NCI-H446 (cell line): ENCODE results near the gene MRPS27.
"Not testable (repeated sequence)": the region's sequence is repeated elsewhere in the genome, so short reads cannot be mapped to it uniquely, and the experiment has no call there.

Experiments
- DNase-seq, 2 experiments: peaks; one replicate each; lab custom pipeline; 2025; lab: John Stamatoyannopoulos, UW

Gene MRPS27

DNA sequence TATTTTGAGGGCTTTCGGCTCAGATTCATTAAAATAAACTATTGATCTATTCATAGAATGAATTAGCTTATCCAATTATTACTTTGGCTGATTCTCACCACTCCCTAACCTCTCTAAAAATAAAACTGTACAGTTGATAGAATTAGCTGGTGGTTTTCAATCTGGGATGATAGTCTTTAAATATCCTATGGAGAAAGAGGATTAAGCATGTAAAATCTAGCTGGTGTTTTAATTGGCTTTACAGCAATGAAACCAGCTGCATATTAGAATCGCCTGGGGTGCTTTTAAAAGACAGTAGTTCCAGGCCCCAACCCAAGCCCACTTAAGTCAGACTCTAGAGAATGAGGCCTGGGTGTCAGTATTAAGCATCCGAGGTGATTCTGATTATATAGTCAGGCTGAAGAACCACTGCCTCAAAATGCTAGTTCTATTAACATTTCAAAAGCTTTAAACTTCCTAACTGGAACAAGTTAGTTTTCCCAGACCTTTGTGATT is 117.7 kb downstream of the MRPS27 start:
- DNase-seq: no peak

DNA sequence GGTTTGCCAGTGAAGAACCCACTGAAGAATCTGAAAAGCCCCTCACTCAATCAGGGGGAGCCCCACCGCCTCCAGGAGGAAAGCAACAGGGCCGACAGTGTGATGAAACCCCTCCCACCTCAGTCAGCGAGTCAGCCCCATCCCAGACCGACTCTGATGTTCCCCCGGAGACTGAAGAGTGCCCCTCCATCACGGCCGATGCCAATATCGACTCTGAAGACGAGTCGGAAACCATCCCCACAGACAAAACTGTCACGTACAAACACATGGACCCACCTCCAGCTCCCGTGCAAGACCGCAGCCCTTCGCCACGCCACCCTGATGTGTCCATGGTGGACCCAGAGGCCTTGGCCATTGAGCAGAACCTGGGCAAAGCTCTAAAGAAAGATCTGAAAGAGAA is 120.4 kb downstream of the MRPS27 start:
- no peak for DNase-seq

DNA sequence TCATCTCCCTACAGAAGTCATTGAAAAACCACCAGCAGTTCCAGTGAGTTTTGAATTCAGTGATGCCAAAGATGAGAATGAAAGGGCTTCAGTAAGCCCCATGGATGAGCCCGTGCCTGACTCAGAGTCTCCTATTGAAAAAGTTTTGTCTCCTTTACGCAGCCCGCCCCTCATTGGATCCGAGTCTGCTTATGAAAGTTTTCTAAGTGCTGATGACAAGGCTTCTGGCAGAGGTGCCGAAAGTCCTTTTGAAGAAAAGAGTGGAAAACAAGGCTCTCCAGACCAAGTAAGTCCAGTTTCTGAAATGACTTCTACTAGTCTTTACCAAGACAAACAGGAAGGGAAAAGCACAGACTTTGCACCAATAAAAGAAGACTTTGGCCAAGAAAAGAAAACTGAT is 122.6 kb downstream of the MRPS27 start:
- no peak for DNase-seq

DNA sequence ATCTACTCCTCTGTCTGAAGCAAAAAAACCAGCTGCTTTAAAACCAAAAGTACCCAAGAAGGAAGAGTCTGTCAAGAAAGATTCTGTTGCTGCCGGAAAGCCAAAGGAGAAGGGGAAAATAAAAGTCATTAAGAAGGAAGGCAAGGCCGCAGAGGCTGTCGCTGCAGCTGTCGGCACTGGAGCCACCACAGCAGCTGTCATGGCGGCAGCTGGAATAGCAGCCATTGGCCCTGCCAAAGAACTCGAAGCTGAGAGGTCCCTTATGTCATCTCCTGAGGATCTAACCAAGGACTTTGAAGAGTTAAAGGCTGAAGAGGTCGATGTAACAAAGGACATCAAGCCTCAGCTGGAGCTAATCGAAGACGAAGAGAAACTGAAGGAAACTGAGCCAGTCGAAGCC is 124.5 kb downstream of the MRPS27 start:
- no peak for DNase-seq

DNA sequence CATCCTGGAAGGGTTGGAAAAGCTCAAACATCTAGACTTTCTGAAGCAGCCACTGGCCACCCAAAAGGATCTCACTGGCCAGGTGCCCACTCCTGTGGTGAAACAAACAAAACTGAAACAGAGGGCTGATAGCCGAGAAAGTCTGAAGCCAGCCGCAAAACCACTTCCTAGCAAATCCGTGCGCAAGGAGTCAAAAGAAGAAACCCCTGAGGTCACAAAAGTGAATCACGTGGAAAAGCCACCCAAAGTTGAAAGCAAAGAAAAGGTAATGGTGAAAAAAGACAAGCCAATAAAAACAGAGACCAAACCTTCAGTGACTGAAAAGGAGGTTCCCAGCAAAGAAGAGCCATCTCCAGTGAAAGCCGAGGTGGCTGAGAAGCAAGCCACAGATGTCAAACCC is 125.2 kb downstream of the MRPS27 start:
- DNase-seq: no peak

DNA sequence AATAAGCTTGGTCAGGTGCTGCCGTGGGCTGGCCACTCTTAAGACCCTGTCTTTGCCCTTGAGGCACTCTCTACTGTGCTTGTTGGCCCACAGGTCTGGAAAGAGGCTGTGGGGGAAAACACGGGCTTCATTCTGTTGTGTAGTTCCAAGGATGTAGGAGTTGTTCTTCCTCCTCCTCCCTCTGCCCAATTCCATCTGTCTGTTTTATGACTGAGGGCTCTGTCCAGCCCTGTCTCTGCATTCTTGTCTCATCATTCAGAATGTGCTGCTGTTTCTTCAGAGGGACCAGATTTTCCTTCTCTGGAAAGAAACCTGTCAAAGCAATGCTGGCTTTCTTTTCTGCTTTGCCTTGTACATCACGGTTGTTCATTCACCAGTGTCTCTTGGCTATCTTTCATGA is 128.6 kb downstream of the MRPS27 start:
- DNase-seq: no peak

DNA sequence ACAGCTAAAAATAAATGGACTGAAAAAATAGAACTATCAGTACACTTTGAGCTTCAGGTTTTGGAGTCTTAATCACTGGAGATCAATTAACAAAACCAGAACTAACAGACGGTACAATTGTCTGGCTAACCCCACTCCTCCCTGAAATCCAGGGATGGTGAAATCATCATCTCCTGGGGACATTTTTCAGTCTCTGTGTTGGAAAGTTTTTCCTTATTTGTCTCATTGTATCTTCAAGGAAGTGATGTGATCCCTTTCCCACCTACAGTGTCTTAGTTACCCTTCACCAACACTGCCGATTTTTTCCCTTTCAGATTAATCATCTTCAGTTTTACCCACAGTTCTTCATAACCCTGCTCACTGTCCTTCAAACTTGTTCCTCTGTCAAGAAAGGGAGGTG is 130.9 kb downstream of the MRPS27 start:
- no peak for DNase-seq

DNA sequence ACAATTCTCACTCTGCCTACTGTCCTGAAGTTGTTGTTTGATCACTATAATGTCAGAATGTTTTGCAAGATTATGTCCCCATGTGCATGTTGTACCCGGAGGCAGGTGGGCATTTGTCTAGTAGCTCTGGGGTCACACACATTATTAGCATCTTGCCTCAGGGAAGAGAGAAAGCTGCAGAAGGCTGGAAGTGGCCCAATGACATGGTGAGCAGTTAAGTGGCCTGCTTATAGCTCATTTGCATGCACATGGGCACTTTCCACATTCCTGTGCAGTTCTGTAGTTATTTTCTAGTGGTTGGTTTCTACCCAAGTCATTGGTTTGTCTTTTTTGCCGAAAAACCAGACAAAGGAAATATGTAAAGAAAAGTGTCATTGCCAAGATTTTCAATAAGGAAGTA is 131.9 kb downstream of the MRPS27 start:
- no peak for DNase-seq

DNA sequence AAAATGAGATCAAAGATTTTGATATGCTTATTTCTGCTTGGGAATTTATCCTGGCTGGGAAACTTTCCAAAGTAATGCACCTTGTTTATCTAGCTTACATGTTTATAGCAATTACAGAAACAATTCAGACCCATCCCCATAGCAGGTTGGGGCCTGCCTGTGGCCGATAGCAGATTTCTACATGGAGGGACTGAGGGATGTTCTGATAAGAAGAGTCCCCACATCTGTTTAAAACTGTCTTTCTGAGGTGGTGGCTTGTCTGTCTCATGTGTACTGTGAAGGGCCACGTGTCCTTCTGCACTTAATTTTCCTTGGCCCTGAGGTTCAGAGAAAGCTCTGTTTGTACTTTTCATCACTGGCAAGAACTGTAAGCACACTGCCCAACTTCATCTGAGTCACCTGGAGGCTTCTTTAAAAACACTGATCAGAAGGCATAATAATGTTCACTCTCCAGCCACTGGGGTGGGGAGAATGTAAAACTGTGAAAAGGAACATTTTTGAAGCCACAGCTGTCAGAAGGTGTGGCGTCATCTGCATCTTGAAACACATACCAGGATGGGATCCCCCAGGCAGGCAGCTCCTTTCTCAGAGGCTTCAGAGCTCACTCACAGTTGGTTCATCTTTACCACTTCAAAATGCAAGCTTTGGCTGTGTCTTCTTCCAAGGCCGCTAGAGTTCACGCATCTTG is 132.5 kb downstream of the MRPS27 start:
- no peak for DNase-seq

DNA sequence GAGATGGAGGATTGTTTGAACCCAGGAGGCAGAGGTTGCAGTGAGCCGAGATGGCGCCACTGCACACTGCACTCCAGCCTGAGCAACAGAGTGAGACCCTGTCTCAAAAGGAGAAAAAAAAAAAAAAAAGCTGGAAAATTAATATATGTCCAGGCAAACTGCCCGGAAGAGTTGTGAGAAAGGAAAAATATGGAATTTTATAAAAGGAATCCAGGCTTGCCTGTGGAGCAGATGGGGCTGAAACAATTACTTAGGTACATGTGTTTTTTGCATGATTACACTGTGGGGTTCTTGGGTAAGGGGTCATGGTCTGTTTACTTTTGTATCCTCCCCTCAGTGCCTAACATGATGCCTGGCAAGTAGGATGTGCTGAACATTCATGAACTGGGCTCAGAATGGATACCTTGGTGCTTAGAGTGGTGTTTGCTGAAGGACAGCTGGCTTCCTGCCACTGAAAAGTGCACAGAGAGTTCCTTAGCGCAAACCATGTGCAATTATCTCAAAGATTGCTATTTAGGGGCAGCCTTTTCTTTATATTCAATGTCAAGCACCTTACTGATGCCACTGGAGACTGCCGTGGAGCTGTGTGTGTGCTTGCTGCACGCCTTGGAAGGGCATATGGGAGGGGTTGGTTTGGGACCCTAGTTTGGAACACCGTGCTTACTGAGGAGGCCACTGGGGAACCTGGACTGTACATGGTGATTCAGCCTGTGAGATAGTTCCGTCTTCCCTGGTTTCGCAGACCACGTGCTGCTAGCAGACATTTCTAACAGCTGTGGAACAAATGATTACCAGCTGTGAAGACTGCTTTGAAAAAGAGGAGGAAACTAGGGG is 134.3 kb downstream of the MRPS27 start:
- DNase-seq: no peak

DNA sequence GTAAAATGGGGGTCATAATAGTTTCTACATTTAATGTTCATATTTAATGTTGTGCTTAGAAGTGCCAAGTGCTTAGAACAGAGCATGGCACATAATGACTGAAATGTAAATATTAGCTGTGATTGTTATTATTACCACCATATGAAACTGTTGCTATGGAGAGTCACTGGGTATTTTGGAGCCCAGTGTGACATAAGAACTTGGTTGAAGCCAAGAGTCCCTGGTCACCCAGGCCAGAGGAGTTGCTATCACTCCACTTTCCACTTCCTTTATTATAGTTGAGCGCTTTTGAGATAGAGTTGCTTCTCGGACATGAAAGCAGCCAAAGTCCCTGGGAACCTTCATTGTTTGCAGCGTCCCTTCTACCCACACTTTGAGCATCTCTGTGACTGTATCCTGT is 135.6 kb downstream of the MRPS27 start:
- no peak for DNase-seq

DNA sequence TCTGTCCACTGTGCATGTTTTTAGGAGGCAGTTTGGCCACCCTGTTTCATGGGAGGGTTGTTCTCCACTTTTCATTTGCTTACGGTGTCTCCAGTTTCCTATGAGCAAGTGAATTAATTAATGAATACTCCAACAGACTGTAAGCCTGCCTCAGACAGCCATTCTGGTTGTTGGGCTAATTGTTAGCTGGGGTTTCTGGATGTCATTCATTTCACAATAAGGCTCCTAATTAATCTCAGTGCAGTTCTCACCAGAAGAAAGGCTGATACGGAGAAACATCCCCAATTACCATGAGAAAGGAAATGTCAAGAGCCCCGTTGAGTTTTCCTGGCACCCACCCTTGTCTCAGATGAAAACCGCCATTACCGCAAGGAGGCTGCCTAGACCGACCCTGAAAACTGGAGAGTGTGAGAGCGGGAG is 136.9 kb downstream of the MRPS27 start:
- no peak for DNase-seq

DNA sequence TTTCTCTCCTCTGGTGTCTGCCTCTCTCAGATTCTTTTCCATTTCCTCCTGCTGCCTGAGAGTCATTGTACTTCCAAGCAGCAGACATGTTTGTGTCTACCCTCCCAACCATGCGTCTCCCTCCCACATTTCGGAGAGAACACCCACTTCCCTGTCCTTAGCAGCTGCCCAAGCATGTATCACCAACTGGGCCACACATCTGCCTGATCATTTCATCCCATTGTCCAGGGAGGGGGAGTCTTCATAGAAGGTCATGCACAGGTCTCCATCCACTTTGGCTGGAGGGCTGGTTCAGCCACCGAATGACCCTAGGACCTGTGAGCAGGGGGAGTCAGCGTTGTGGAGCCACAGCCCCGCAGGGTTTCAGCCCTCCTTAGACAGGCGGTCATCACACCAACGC is 137.4 kb downstream of the MRPS27 start:
- DNase-seq: no peak

DNA sequence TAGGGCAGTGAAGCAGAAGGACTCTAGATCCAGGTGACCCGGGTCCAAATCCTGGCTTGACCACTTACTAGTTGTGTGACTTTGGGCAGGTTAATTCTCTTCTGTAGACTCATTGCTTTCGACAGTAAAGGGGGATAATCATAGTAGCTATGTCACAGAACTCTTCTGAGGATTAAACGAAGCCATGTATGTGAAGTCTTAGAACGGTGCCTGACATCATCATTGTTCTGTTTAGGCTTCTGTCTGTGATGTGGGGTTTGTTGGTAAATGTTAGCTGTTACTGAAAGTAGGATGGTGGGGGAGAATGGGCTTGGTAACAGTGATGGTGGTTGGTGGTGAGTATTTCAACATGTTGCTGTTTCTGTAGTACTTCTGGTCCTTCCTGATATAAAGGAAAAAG is 139.1 kb downstream of the MRPS27 start:
- DNase-seq: no peak

DNA sequence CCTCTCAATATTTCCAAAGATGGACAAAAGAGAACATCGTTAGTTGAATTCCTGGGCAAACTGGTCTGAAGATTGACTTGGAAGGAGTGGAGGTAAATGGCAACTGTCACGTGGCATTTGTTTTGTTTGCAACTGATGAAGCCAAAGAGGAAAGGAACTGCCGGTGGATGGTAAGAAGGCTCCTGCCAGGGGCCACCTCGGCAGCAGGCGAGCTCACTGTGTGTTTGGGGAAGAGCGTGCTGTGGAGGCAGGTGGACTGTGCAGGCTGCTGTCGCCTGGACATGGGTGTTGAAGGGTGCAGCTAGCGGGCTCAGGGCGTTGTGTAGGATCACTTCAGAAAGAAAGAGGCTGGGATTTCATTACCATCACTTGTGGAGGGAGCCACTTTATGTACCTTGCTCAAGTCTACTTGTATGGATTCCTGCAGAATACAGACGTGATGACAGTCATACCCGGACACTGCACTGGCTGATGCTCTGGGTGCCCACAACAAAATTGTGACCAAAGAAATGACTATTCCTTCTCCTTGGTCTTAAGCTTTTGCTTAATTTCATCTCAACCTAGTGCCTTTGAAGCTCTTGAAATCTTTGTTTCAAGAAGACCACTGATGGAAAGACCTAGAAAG is 140.1 kb downstream of the MRPS27 start:
- peak in 1 of 2 experiments; percentile 59 for DNase-seq

DNA sequence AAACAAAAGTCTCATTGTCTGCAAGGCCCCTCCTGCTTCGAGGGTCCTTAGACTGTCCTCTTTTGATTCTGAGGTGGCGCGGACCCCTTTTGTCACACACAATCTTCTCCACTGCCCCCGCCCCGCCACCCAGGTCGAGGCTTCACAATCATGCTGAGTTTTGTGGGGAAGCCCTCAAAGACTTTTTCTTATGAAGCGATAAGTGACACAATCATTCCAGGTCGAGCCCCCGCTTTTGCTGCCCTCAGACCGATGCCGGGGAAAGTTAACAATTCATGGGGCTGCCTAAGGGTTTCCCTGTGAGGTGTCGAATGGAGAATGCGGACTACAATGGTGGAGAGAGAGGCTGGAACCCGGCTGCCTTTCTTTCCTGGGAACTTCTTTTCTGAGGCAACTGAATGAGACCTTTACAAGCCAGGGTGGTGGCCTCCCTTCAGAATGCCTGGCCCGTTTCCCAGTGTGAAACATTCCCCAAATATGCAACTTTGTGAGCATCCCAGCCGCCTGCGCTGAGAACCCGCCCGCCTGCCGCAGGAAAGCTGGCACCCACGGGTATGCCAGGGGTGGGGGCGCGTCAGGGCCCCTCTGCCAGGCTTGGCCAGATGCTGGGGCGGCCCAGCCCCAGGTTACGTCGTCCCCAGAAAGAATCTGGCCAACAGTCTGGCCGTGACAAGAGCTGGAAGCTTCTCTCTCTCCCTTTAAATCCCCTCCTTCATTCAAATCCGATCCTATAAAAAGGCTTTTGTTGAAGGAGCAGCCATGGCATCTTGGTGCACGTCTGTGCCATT is 140.8 kb downstream of the MRPS27 start:
- peak; percentile 32 to 77 for DNase-seq

DNA sequence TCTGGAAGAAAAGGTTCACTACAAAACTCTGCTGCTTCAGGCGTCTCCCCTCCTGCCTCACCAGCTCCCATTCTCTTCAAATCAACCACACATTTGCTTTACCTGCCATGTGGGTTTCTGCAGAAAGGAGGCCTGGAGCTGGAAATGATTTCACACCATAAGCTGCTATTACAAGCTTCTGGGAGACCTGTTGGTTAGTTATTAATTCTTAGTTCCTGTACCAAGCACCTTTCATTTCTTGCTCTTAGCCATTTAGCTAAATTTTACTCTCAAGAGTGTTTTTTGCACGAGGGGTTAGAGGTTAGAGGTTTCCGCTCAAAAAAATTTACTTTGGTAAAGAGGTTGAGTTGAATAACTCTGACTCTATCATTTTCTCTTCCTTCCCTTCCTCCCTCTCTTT is 142.5 kb downstream of the MRPS27 start:
- DNase-seq: no peak

DNA sequence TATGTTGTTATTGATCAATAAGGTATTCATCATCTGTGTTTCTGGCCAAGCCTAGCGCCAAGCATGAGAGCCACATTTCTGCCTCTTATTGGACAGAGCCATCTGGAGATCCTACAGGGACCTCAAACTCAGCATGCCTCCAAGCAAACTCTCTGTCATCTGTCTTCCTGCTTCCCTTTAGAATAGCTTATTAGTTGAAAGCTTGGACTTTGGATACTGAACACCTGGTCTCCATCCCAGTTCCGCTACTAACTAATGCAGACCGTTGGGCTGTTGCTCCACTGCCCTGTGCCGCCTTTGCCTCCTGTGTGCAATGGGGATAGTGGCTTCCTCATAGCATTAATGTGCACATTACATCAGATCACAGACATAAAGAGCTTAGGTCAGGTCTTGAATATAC is 147.3 kb downstream of the MRPS27 start:
- peak in 1 of 2 experiments; percentile 54 for DNase-seq

DNA sequence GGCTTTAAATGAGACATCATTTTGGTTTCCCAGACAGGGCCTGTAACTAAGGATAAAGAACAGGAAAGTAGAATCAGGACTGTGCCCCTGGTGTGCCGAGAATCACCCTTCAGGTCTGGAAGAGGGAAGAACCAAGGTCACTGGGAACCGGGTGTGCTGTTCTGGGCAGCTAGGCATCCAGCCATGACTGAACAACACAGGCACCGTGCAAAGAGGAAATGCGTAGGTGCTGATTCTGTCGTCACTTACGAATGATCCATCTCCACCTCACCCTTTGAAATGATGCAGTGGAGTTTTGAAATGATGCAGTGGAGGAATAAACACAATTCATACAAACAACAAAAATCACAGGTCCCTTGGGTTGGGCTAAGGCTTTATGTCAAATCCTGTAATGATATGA is 148.4 kb downstream of the MRPS27 start:
- no peak for DNase-seq

DNA sequence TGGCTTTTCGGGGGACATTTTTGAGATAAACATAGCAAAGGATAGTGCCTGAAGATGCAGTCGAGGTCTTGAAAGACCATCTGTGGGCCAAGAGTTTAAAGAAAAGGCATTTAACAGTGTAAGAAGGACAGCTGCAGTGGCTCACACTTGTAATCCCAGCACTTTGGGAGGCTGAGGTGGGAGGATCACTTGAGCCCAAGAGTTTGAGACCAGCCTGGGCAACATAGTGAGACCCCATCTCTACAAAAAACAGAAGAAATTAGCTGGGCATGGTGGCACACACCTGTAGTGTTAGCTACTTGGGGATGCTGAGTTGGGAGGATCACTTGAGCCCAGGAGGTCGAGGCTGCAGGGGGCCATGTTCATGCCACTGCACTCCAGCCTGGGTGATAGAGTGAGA is 148.9 kb downstream of the MRPS27 start:
- not testable (repeated sequence) for DNase-seq

DNA sequence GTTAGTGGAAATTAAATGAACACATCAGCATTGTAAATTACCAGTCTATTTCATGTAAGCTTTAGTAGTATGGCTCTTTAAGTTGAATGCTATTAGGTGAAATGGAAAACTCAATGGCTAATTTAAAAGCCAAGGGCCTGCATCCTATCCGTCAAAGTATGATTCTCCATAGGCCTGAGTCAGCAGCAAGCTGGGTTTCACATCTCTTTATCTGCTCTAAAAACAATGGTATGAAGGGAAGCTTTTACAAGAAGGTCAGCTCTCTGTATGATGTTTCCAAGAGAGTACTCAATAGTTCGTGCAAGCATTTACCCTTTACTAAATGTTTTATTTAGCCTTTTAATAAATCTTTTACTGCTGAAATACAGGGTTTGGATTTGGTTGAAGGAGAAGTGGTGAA is 149.9 kb downstream of the MRPS27 start:
- DNase-seq: no peak
